Cardiac fibroblast (primary cell): ENCODE data around the gene RBP3.

ENCODE experiments used
- DNase-seq, 2 donors: peaks; one replicate each; pipeline versions ENCODE4 v3.0.0 to v3.0.0-alpha.2; 2010; ENCODE audit warnings: low read depth in 2 of 2
- H3K4me3 ChIP-seq, 2 donors: replicated peaks in 1 of 2; 1 replicate in 1 of 2; 2 replicates in 1 of 2; pipeline ENCODE4 v1.5.1; 2011; ENCODE audit warnings: low read depth in 2 of 2, low read length in 2 of 2, mild to moderate bottlenecking in 2 of 2, moderate library complexity in 1 of 2
- CTCF ChIP-seq: IDR thresholded peaks from one replicate; pipeline ENCODE4 v1.5.1; 2011; ENCODE audit warnings: low read depth, mild to moderate bottlenecking, low read length, inconsistent platforms

Gene RBP3

GRCh38 chr10:47330366-47330765 lies 17.8 kb upstream of the RBP3 start:
- DNase-seq: no peak
- no peak overlapping the region for H3K4me3 ChIP-seq
- TF ChIP-seq CTCF: no peak

- TF ChIP-seq CTCF: no peak
- DNase-seq: no peak
Observed at GRCh38 chr10:47330804-47331203, 17.4 kb upstream of the RBP3 start.

GRCh38 chr10:47331491-47331890 lies 16.7 kb upstream of the RBP3 start:
- no peak overlapping the region for H3K4me3 ChIP-seq
- no peak for TF ChIP-seq CTCF
- DNase-seq: no peak

More at GRCh38 chr10:47330804-47331203, 17.4 kb upstream of the RBP3 start:
- no peak overlapping the region for H3K4me3 ChIP-seq

- H3K4me3 ChIP-seq: no peak overlapping the region
- no peak for TF ChIP-seq CTCF
- DNase-seq: no peak
Observed at GRCh38 chr10:47331954-47332353, 16.2 kb upstream of the RBP3 start.

- no peak for DNase-seq
Observed at GRCh38 chr10:47332371-47332770, 15.8 kb upstream of the RBP3 start.

GRCh38 chr10:47332946-47333345 lies 15.2 kb upstream of the RBP3 start:
- DNase-seq: no peak
- no peak for TF ChIP-seq CTCF

More at GRCh38 chr10:47332371-47332770, 15.8 kb upstream of the RBP3 start:
- no peak for TF ChIP-seq CTCF
- H3K4me3 ChIP-seq: no peak overlapping the region

GRCh38 chr10:47333532-47333931 lies 14.6 kb upstream of the RBP3 start:
- TF ChIP-seq CTCF: no peak
- H3K4me3 ChIP-seq: no peak overlapping the region
- DNase-seq: no peak

More at GRCh38 chr10:47332946-47333345, 15.2 kb upstream of the RBP3 start:
- no peak overlapping the region for H3K4me3 ChIP-seq
